Retinal pigment epithelial cell (primary cell): ENCODE results near the gene RASL10B.
A peak's percentile ranks its signal among the peaks of the same experiment; 100 is the strongest.

ENCODE experiments used
- DNase-seq: peaks from one replicate; pipeline ENCODE4 v3.0.0-alpha.2; 2010; ENCODE audit warnings: low read depth
- H3K4me3 ChIP-seq: 2 replicates; pipeline ENCODE4 v1.5.1; 2011; ENCODE audit warnings: mild to moderate bottlenecking, low read length, control low read depth, moderate library complexity
- TF ChIP-seq, protein P1 (sequence below): conservative IDR thresholded peaks from 2 replicates; pipeline ENCODE4 v1.5.1; 2011; ENCODE audit warnings: low read depth, low read length, control low read depth, inconsistent platforms

Gene RASL10B

DNA sequence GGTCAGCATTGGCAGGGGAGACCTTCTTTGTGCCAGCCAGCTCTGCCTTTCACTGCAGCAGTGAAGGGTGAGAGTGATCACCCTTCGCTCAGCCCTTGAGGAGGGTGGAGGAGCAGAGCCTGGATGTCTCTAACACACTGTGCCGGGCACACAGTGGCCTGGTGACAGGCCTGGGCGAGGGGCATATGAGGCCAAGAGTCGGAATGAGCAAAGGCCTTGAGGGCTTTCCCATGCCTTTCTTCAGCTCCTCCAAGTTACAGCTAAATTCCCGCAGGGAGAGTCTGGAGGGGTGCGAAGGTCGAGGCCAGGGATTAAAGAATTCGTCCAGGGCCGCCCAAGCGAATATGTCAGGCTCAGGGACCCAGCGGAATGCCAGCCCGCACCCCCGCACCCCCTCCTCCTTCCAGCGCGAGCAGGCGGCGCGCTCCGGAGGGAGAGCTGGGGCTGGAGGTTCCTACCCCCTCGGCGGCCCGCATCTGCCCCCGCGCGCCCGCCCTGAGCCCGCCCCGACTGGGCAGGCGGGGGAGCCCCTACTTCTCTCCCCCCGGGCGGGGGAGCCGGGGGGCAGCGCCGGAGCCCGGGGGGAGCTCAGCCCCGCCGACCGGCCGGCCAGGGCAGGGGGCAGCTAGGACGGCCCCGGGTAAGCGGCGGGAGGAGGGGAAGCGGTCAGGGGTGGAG, at the start of gene RASL10B:
Gene RASL10B, plus strand, starts transcription at position 401 of the 678 bp plus-strand sequence. CDS start 3,546 bp downstream, outside the sequence.
- DNase-seq: no peak

GRCh38 chr17:35683591-35683990, 47.8 kb upstream of the RASL10B start:
- H3K4me3 ChIP-seq: no peak overlapping the region
- TF ChIP-seq, protein P1, sequence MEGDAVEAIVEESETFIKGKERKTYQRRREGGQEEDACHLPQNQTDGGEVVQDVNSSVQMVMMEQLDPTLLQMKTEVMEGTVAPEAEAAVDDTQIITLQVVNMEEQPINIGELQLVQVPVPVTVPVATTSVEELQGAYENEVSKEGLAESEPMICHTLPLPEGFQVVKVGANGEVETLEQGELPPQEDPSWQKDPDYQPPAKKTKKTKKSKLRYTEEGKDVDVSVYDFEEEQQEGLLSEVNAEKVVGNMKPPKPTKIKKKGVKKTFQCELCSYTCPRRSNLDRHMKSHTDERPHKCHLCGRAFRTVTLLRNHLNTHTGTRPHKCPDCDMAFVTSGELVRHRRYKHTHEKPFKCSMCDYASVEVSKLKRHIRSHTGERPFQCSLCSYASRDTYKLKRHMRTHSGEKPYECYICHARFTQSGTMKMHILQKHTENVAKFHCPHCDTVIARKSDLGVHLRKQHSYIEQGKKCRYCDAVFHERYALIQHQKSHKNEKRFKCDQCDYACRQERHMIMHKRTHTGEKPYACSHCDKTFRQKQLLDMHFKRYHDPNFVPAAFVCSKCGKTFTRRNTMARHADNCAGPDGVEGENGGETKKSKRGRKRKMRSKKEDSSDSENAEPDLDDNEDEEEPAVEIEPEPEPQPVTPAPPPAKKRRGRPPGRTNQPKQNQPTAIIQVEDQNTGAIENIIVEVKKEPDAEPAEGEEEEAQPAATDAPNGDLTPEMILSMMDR: no peak

More for the DNA sequence above, at the start of gene RASL10B:
- peak within 1 kb of the TSS; percentile 70 for H3K4me3 ChIP-seq
- TF ChIP-seq, protein P1: no peak

GRCh38 chr17:35684055-35684802, 47.2 kb upstream of the RASL10B start:
- H3K4me3 ChIP-seq: no peak overlapping the region
- peak; percentile 45 for DNase-seq
- TF ChIP-seq, protein P1: no peak

More at GRCh38 chr17:35683591-35683990, 47.8 kb upstream of the RASL10B start:
- DNase-seq: no peak

DNA sequence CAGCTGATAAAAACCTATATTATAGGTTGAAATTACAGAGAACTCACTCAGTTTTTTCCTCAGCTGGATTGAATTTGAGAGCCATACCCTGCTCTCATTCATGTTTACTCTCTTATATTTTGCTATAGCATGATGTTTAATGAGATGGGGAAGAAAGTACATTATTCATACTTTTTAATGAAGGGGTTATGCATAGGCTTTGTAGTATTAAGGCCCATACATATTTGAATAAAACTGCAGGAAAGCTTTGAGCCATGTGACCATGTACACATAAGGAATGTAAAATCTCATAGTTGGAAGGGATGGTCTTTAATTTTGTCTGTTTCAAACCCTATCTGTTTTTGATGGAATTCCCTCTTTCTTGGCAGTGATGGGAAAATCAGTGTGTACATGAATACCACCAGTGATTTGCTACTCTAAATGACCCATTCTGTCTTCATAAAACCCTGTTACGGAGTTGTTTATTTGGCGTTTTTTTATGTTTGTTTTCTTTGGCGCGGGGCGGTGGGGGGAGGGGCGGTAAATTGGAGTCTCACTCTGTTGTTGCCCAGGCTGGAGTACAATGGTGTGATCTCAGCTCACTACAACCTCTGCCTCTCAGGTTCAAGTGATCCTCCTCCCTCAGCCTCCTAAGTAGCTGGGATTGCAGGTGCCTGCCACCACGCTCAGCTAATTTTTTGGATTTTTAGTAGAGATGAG, 38.8 kb upstream of the RASL10B start:
- no peak for DNase-seq
- no peak overlapping the region for H3K4me3 ChIP-seq
- TF ChIP-seq, protein P1: no peak

GRCh38 chr17:35693662-35694061, 37.8 kb upstream of the RASL10B start:
- DNase-seq: no peak
- H3K4me3 ChIP-seq: no peak overlapping the region
- TF ChIP-seq, protein P1: no peak

- DNase-seq: no peak
- TF ChIP-seq, protein P1: no peak
- H3K4me3 ChIP-seq: no peak overlapping the region
These were observed 36.5 kb upstream of the RASL10B start for GRCh38 chr17:35694906-35695305.
